ENCODE measurements around the gene KMT2B. TPM values are rescaled to one million over a fixed set of nuclear protein-coding genes. Genes with fewer than 3 reads are reported as not detected.
"Not testable (repeated sequence)": the region's sequence is repeated elsewhere in the genome, so short reads cannot be mapped to it uniquely, and the experiment has no call there.

Gene KMT2B
- total RNA-seq, 1 experiment from 2014 or later = 2.8 TPM

DNA sequence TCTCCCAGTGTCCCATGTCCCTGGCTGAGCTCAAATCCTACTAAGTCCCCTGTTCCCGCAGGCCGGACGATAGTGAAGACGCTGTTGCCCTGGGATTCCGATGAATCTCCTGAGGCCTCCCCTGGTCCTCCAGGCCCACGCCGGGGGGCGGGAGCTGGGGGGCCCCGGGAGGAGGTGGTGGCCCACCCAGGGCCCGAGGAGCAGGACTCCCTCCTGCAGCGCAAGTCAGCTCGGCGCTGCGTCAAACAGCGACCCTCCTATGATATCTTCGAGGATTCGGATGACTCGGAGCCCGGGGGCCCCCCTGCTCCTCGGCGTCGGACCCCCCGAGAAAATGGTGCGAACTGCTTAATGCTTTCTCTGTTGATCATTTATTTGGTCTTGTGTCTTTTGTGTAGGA is 5.9 kb downstream of the KMT2B start:
- DNase-seq (ENCODE audit: low read depth) = no peak
- in situ Hi-C loops (cut with HindIII; ENCODE audit: low pct_unique_long_range_greater_than_20kb, low sequenced_read_pairs) = no loop called here

GRCh38 chr19:35724132-35724531 is 6.3 kb downstream of the KMT2B start:
- in situ Hi-C loops (cut with HindIII; ENCODE audit: low pct_unique_long_range_greater_than_20kb, low sequenced_read_pairs); DNase-seq (ENCODE audit: low read depth): not testable (repeated sequence)

- in situ Hi-C loops (cut with HindIII; ENCODE audit: low pct_unique_long_range_greater_than_20kb, low sequenced_read_pairs) = no loop called here
- no peak for DNase-seq (ENCODE audit: low read depth)
Observed at GRCh38 chr19:35724560-35724959, 6.8 kb downstream of the KMT2B start.

GRCh38 chr19:35725216-35725861 is 7.5 kb downstream of the KMT2B start:
- no peak for DNase-seq (ENCODE audit: low read depth)
- in situ Hi-C loops (cut with HindIII; ENCODE audit: low pct_unique_long_range_greater_than_20kb, low sequenced_read_pairs) = no loop called here

- in situ Hi-C loops (cut with HindIII; ENCODE audit: low pct_unique_long_range_greater_than_20kb, low sequenced_read_pairs) = no loop called here
- DNase-seq (ENCODE audit: low read depth) = no peak
Observed at GRCh38 chr19:35727053-35727955, 9.5 kb downstream of the KMT2B start.

DNA sequence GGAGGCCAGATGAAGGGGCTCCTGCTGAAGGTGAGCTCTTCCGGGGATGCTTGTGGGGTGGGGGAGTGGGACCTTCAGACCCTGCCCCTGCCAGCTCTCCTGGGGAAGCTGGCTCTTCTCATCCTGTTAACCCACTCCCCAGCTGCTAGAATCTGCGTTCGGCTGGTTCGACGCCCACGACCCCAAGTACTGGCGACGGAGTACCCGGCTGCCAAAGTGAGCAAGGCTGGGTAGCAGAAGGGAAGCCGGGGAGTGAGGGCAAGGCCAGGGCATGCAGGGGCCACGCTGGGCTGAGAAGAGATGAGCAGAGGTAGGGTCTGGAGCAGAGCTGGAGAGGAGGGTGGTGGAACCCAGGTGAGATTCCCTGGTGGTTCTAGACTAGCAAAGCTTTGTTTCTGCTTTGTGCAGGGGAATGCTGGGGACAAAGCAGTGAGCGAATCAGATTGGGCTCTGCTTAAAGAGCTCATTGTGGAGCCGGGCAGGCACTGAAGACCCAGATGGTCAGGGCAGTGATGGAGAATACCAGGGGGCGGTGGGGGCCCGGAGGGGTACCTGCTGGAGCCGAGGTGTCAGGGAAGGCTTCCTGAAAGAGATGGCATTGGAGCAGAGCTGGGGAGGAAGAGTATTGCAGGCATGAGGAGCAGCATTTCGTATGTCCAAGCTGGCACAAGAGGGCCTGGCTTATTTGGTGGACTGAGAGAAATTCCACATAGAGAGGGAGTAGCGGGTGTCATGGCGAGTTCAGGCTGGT is 10.3 kb downstream of the KMT2B start:
- no peak for DNase-seq (ENCODE audit: low read depth)
- in situ Hi-C loops (cut with HindIII; ENCODE audit: low pct_unique_long_range_greater_than_20kb, low sequenced_read_pairs) = no loop called here

GRCh38 chr19:35729021-35729420 is 11.2 kb downstream of the KMT2B start:
- DNase-seq (ENCODE audit: low read depth) = no peak
- in situ Hi-C loops (cut with HindIII; ENCODE audit: low pct_unique_long_range_greater_than_20kb, low sequenced_read_pairs) = no loop called here

DNA sequence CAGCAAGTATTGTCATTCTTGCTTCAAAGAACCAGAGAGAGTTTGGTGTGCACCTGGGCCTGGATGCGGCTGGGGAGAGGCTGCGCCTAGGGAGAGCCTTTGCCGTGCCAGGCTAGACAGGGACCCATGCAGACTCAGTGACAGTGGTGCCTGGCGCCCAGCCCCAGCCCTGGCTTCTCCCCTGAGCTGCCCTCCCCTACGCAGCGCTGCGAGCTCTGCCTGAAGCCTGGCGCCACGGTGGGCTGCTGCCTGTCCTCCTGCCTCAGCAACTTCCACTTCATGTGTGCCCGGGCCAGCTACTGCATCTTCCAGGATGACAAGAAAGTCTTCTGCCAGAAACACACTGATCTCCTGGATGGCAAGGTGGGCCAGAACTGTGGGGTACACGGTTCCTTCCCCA is 12.0 kb downstream of the KMT2B start:
- no peak for DNase-seq (ENCODE audit: low read depth)
- in situ Hi-C loops (cut with HindIII; ENCODE audit: low pct_unique_long_range_greater_than_20kb, low sequenced_read_pairs) = no loop called here

DNA sequence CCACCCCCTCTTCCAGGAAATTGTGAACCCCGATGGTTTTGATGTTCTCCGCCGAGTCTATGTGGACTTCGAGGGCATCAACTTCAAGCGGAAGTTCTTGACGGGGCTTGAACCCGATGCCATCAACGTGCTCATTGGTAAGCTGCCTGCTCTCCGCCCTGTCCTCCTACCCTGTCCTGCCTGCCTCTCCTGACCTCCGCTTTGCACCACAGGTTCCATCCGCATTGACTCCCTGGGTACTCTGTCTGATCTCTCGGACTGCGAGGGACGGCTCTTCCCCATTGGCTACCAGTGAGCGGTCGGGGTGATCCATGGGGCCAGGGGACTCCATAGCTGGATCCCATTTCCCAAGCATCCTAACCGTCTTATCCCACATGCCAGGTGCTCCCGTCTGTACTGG is 12.5 kb downstream of the KMT2B start:
- in situ Hi-C loops (cut with HindIII; ENCODE audit: low pct_unique_long_range_greater_than_20kb, low sequenced_read_pairs) = no loop called here
- DNase-seq (ENCODE audit: low read depth) = no peak

DNA sequence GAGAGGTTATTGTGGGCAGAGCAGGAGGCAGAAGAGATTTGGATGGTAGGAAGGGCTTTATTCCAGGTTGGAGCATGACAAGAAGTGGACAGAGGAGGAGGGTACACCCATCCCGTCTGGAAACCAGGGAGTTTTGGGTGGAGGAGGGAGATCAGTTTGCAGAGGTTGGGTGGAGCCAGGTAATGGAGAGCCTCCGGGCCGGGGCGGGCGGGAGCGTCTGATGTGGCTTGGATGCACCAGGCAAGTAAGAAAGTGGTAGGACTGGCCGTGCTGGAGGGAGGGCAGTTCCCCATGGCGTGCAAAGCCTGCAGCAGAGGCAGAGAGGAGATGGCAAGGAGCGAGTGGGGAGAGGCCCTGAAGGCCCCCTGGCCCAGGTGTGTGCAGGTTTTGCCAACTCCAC is 13.6 kb downstream of the KMT2B start:
- in situ Hi-C loops (cut with HindIII; ENCODE audit: low pct_unique_long_range_greater_than_20kb, low sequenced_read_pairs) = no loop called here
- no peak for DNase-seq (ENCODE audit: low read depth)

DNA sequence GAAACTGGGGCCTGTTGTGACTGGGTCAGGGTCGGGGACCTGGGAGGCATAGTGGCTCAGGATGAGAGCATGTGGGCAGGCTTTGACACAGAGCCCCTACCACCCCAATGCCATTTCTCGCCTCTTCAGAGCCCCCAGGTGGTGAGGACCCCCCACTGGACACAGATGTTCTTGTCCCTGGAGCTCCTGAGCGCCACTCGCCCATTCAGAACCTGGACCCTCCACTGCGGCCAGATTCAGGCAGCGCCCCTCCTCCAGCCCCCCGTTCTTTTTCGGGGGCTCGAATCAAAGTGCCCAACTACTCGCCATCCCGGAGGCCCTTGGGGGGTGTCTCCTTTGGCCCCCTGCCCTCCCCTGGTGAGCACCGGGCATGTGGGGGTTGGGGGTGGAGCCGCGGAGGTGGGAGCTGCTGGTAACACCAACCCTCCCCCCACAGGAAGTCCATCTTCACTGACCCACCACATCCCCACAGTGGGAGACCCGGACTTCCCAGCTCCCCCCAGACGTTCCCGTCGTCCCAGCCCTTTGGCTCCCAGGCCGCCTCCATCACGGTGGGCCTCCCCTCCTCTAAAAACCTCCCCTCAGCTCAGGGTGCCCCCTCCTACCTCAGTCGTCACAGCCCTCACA is 14.1 kb downstream of the KMT2B start:
- DNase-seq (ENCODE audit: low read depth) = no peak
- in situ Hi-C loops (cut with HindIII; ENCODE audit: low pct_unique_long_range_greater_than_20kb, low sequenced_read_pairs) = no loop called here

DNA sequence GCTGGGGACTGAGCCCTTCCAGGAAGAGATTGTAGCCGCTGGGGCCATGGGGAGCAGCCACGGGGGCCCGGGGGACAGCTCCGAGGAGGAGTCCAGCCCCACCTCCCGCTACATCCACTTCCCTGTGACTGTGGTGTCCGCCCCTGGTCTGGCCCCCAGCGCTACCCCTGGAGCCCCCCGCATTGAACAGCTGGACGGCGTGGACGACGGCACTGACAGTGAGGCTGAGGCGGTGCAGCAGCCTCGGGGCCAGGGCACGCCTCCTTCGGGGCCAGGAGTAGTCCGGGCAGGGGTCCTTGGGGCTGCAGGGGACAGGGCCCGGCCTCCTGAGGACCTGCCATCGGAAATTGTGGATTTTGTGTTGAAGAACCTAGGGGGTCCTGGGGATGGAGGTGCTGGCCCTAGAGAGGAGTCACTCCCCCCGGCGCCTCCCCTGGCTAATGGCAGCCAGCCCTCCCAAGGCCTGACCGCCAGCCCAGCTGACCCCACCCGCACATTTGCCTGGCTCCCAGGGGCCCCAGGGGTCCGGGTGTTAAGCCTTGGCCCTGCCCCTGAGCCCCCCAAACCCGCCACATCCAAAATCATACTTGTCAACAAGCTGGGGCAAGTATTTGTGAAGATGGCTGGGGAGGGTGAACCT is 14.9 kb downstream of the KMT2B start:
- in situ Hi-C loops (cut with HindIII; ENCODE audit: low pct_unique_long_range_greater_than_20kb, low sequenced_read_pairs) = no loop called here
- no peak for DNase-seq (ENCODE audit: low read depth)

DNA sequence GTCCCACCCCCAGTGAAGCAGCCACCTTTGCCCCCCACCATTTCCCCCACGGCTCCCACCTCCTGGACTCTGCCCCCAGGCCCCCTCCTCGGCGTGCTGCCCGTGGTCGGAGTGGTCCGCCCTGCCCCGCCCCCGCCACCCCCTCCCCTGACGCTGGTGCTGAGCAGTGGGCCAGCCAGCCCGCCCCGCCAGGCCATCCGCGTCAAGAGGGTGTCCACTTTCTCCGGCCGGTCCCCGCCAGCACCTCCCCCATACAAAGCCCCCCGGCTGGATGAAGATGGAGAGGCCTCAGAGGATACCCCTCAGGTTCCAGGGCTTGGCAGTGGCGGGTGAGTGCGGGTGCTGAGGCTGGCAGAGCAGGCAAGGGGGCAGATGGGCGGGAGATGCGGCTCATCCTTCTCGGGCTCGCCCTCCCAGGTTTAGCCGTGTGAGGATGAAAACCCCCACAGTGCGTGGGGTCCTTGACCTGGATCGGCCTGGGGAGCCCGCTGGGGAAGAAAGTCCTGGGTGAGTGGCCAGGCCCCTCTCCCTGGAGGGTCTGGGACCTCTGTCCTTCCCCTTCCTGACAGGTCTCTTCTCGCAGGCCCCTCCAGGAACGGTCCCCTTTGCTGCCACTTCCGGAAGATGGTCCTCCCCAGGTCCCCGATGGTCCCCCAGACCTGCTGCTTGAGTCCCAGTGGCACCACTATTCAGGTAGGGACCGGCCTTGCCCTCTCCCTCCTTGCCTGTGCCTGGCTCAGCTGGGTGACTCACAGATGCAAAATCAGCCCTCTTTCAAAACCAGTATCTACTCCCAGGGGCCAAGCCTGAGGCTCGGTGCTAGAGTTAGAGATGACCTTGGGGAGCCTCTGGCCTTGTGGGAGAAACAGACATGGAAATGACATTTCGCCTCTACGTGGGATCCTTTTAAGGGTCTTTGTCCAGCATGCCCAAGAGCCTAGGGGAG is 15.7 kb downstream of the KMT2B start:
- no peak for DNase-seq (ENCODE audit: low read depth)
- in situ Hi-C loops (cut with HindIII; ENCODE audit: low pct_unique_long_range_greater_than_20kb, low sequenced_read_pairs) = no loop called here

DNA sequence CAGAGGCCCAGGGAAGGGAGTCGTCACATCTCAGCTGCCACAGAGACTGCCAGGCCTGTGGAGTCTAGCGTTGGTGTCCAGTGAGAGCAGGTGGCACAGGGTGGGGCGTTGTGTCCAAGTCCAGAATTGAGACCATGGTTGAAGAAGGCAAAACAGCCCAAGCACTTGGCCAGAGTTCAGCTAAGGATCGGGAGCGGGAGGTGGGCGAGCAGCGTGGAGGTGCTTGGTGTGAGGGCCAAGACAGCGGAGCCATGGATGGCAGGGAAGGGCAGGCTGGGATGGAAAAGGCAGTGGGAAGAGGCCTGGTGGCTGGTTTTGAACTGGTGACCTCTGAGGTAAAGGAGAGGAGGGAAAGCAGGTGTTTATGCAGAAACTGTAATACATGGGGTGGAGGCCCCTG is 16.5 kb downstream of the KMT2B start:
- no peak for DNase-seq (ENCODE audit: low read depth)
- in situ Hi-C loops (cut with HindIII; ENCODE audit: low pct_unique_long_range_greater_than_20kb, low sequenced_read_pairs) = no loop called here

GRCh38 chr19:35734889-35735288 is 17.1 kb downstream of the KMT2B start:
- DNase-seq (ENCODE audit: low read depth) = no peak
- in situ Hi-C loops (cut with HindIII; ENCODE audit: low pct_unique_long_range_greater_than_20kb, low sequenced_read_pairs) = no loop called here

GRCh38 chr19:35736913-35737886 is 19.4 kb downstream of the KMT2B start:
- in situ Hi-C loops (cut with HindIII; ENCODE audit: low pct_unique_long_range_greater_than_20kb, low sequenced_read_pairs) = no loop called here
- DNase-seq (ENCODE audit: low read depth) = no peak
